HepG2 (cell line): ENCODE results near the gene C20orf204. TPM values are rescaled to one million over a fixed set of nuclear protein-coding genes. Genes with fewer than 3 reads are reported as not detected.

Experiments
- DRAP1 ChIP-seq: IDR thresholded peaks from 2 replicates; pipeline ENCODE4 v1.6.1; 2016; ENCODE audit warnings: missing genetic modification reagents, missing compliant biosample characterization
- FOXK2 ChIP-seq: fragments of 450-650 bp; IDR thresholded peaks from 2 replicates; pipeline ENCODE4 v1.6.1; 2016
- GATAD1 ChIP-seq: IDR thresholded peaks from 2 replicates; pipeline ENCODE4 v1.6.1; 2016; ENCODE audit warnings: missing genetic modification reagents, missing compliant biosample characterization
- HMGXB4 ChIP-seq, 2 experiments: sonication (generic) in 1 of 2; formaldehyde crosslinking in 1 of 2; IDR thresholded peaks; 2 replicates each; pipeline versions ENCODE4 v1.4.0 to v1.6.1; 2018 to 2020; ENCODE audit warnings: missing genetic modification reagents in 2 of 2, borderline replicate concordance in 1 of 2, low read depth in 1 of 2, mild to moderate bottlenecking in 1 of 2, missing biosample characterization in 1 of 2
- KAT8 ChIP-seq: IDR thresholded peaks from 2 replicates; pipeline ENCODE4 v1.6.1; 2016; ENCODE audit warnings: missing genetic modification reagents, missing compliant biosample characterization
- KDM6A ChIP-seq: IDR thresholded peaks from 2 replicates; pipeline ENCODE4 v1.6.1; 2016; ENCODE audit warnings: low read depth
- MTERF4 ChIP-seq: sonication (generic); formaldehyde crosslinking; IDR thresholded peaks from 2 replicates; pipeline ENCODE4 v1.8.0; 2023; ENCODE audit warnings: mild to moderate bottlenecking, missing genetic modification reagents
- NFE2L1 ChIP-seq: sonication (generic); formaldehyde crosslinking; IDR thresholded peaks from 2 replicates; pipeline ENCODE4 v1.4.0; 2020; ENCODE audit warnings: missing genetic modification reagents, mild to moderate bottlenecking, borderline replicate concordance
- NFIC ChIP-seq: IDR thresholded peaks from 2 replicates; pipeline ENCODE4 v1.6.1; 2012; ENCODE audit warnings: mild to moderate bottlenecking, low read length, inconsistent platforms
- NR2F1 ChIP-seq, 2 experiments: fragments of 450-650 bp in 1 of 2; formaldehyde crosslinking in 1 of 2; IDR thresholded peaks; 2 replicates each; pipeline versions ENCODE4 v1.5.0 to v1.6.1; 2016 to 2020; ENCODE audit warnings: mild to moderate bottlenecking in 1 of 2, missing compliant biosample characterization in 1 of 2, missing genetic modification reagents in 1 of 2, moderate library complexity in 1 of 2
- POLR2G ChIP-seq: fragments of 200-400 bp; formaldehyde crosslinking; IDR thresholded peaks from 2 replicates; pipeline ENCODE4 v1.6.1; 2018; ENCODE audit warnings: mild to moderate bottlenecking, low read depth, low read length, moderate library complexity
- PTBP1 ChIP-seq: fragments of 200-400 bp; formaldehyde crosslinking; IDR thresholded peaks from 2 replicates; pipeline ENCODE4 v1.6.1; 2018; ENCODE audit warnings: low read length, low read depth; ENCODE audit not compliant: poor library complexity, severe bottlenecking
- SRF ChIP-seq: IDR thresholded peaks from 2 replicates; pipeline ENCODE4 v1.6.1; 2011; ENCODE audit warnings: mild to moderate bottlenecking, low read depth, low read length, moderate library complexity
- YEATS2 ChIP-seq: sonication (generic); formaldehyde crosslinking; IDR thresholded peaks from 2 replicates; pipeline ENCODE4 v1.4.0; 2020; ENCODE audit warnings: missing genetic modification reagents, borderline replicate concordance
- ZBTB1 ChIP-seq: sonication (generic); formaldehyde crosslinking; IDR thresholded peaks from 2 replicates; pipeline ENCODE4 v1.4.0; 2020; ENCODE audit warnings: missing genetic modification reagents, borderline replicate concordance
- ZBTB42 ChIP-seq: sonication (generic); formaldehyde crosslinking; IDR thresholded peaks from 2 replicates; pipeline ENCODE4 v1.5.0; 2020; ENCODE audit warnings: mild to moderate bottlenecking, missing genetic modification reagents
- ZEB1 ChIP-seq: IDR thresholded peaks from 2 replicates; pipeline ENCODE4 v1.6.1; 2012; ENCODE audit warnings: mild to moderate bottlenecking, low read depth, inconsistent platforms; ENCODE audit not compliant: insufficient replicate concordance
- ZNF329 ChIP-seq: sonication (generic); formaldehyde crosslinking; IDR thresholded peaks from 2 replicates; pipeline ENCODE4 v1.9.0; 2021; ENCODE audit warnings: low read depth, mild to moderate bottlenecking, missing genetic modification reagents
- ZNF501 ChIP-seq: sonication (generic); formaldehyde crosslinking; IDR thresholded peaks from 2 replicates; pipeline ENCODE4 v1.5.1; 2020; ENCODE audit warnings: mild to moderate bottlenecking, moderate library complexity, missing genetic modification reagents
- ZNF556 ChIP-seq: sonication (generic); formaldehyde crosslinking; IDR thresholded peaks from 2 replicates; pipeline ENCODE4 v1.4.0; 2020; ENCODE audit warnings: mild to moderate bottlenecking, missing genetic modification reagents, borderline replicate concordance
- ZNF746 ChIP-seq: sonication (generic); formaldehyde crosslinking; IDR thresholded peaks from 2 replicates; pipeline ENCODE4 v1.8.0; 2022; ENCODE audit warnings: mild to moderate bottlenecking, missing genetic modification reagents
- ZNF83 ChIP-seq: sonication (generic); formaldehyde crosslinking; IDR thresholded peaks from 2 replicates; pipeline ENCODE4 v1.4.0; 2020; ENCODE audit warnings: missing genetic modification reagents, mild to moderate bottlenecking, borderline replicate concordance
- ZNF841 ChIP-seq: sonication (generic); formaldehyde crosslinking; IDR thresholded peaks from 2 replicates; pipeline ENCODE4 v1.8.1; 2023; ENCODE audit warnings: missing genetic modification reagents, borderline replicate concordance
- polyA plus RNA-seq, 8 experiments: library from polyadenylated mRNA; depleted of rRNA in 3 of 8; stranded (reverse) in 7 of 8; unstranded in 1 of 8; fragments of >200 nt; fragmentation: Illumina TruSeq in 4 of 8; extraction: Trizol in 4 of 8; gene quantifications; 2 replicates each; pipeline versions ENCODE4 v1.2.1 to v1.2.3, GENCODE V29; 2011 to 2016; ENCODE audit warnings: low read depth in 4 of 8, missing spikeins in 1 of 8, mixed read lengths in 1 of 8; ENCODE audit not compliant: insufficient read depth in 1 of 8
- total RNA-seq, 5 experiments: library from RNA; depleted of rRNA; stranded (reverse); fragments of >200 nt; fragmentation: Illumina TruSeq; extraction: Trizol; gene quantifications; 2 replicates each; pipeline ENCODE4 v1.2.3, GENCODE V29; 2016; ENCODE audit warnings: low read depth in 1 of 5
- TF ChIP-seq, protein P1 (sequence below): sonication (generic); formaldehyde crosslinking; IDR thresholded peaks from 2 replicates; pipeline ENCODE4 v1.5.1; 2020; ENCODE audit warnings: mild to moderate bottlenecking, moderate library complexity, missing genetic modification reagents
- TF ChIP-seq, protein P2 (sequence below): sonication (generic); formaldehyde crosslinking; IDR thresholded peaks from 2 replicates; pipeline ENCODE4 v1.4.0; 2020; ENCODE audit warnings: mild to moderate bottlenecking, missing genetic modification reagents

Gene C20orf204
- total and polyA plus RNA-seq, 2 of the 13 experiments (the other 11 are each of a cell fraction or from before 2014, with no cell fraction given) = 22.1 to 80.0 TPM

GRCh38 chr20:64023361-64024140 is 12.4 kb upstream of the C20orf204 start (continued):
- 0 out of 2 replicates have a peak, but pooled peaks have one; percentile 2 for TF ChIP-seq SRF
- TF ChIP-seq KDM6A (CRISPR knock-in tag) = no peak
- TF ChIP-seq MTERF4 = no peak
- no peak for TF ChIP-seq DRAP1 (CRISPR knock-in tag)
- TF ChIP-seq ZNF746 (CRISPR knock-in tag) = no peak
- TF ChIP-seq NFE2L1 (CRISPR knock-in tag) = 0 out of 2 replicates have a peak, but pooled peaks have one; percentile 46
- TF ChIP-seq ZNF556 (CRISPR knock-in tag) = no peak
- TF ChIP-seq FOXK2 = no peak
- TF ChIP-seq ZBTB1 (CRISPR knock-in tag) = 0 out of 2 replicates have a peak, but pooled peaks have one; percentile 20
- TF ChIP-seq GATAD1 (CRISPR knock-in tag) = no peak
- no peak for TF ChIP-seq ZNF841
- TF ChIP-seq ZNF83 (CRISPR knock-in tag) = peak; percentile 65; the same call in 1 of the 2 replicates
- TF ChIP-seq YEATS2 = no peak
- peak; percentile 56 to 78 for TF ChIP-seq NR2F1 (CRISPR knock-in tag; IDR thresholded peaks at IDR 0.05)
- no peak for TF ChIP-seq POLR2G
- TF ChIP-seq HMGXB4 (CRISPR knock-in tag; IDR thresholded peaks at IDR 0.05; ENCODE audit: borderline replicate concordance in 1 of 2, low read depth in 1 of 2) = 0 out of 4 replicates have a peak, but pooled peaks of 1 of the 2 experiments have one; percentile 3
- TF ChIP-seq ZNF501 (CRISPR knock-in tag) = no peak; the same call in 1 of the 2 replicates
- no peak for TF ChIP-seq ZEB1
- no peak for TF ChIP-seq KAT8
- no peak for TF ChIP-seq PTBP1
- TF ChIP-seq, protein P1, sequence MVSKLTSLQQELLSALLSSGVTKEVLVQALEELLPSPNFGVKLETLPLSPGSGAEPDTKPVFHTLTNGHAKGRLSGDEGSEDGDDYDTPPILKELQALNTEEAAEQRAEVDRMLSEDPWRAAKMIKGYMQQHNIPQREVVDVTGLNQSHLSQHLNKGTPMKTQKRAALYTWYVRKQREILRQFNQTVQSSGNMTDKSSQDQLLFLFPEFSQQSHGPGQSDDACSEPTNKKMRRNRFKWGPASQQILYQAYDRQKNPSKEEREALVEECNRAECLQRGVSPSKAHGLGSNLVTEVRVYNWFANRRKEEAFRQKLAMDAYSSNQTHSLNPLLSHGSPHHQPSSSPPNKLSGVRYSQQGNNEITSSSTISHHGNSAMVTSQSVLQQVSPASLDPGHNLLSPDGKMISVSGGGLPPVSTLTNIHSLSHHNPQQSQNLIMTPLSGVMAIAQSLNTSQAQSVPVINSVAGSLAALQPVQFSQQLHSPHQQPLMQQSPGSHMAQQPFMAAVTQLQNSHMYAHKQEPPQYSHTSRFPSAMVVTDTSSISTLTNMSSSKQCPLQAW (CRISPR knock-in tag) = no peak
- no peak for TF ChIP-seq ZNF329
- TF ChIP-seq, protein P2, sequence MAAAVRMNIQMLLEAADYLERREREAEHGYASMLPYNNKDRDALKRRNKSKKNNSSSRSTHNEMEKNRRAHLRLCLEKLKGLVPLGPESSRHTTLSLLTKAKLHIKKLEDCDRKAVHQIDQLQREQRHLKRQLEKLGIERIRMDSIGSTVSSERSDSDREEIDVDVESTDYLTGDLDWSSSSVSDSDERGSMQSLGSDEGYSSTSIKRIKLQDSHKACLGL (CRISPR knock-in tag) = peak; percentile 69; the same call in 1 of the 2 replicates
- TF ChIP-seq ZBTB42 = no peak
- TF ChIP-seq NFIC = no peak
